ENCODE results near the gene ZBTB8A.

GRCh38 chr1:32536764-32537163 lies 2.5 kb upstream of the ZBTB8A start:
- TF ChIP-seq, protein P1, sequence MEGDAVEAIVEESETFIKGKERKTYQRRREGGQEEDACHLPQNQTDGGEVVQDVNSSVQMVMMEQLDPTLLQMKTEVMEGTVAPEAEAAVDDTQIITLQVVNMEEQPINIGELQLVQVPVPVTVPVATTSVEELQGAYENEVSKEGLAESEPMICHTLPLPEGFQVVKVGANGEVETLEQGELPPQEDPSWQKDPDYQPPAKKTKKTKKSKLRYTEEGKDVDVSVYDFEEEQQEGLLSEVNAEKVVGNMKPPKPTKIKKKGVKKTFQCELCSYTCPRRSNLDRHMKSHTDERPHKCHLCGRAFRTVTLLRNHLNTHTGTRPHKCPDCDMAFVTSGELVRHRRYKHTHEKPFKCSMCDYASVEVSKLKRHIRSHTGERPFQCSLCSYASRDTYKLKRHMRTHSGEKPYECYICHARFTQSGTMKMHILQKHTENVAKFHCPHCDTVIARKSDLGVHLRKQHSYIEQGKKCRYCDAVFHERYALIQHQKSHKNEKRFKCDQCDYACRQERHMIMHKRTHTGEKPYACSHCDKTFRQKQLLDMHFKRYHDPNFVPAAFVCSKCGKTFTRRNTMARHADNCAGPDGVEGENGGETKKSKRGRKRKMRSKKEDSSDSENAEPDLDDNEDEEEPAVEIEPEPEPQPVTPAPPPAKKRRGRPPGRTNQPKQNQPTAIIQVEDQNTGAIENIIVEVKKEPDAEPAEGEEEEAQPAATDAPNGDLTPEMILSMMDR (IDR thresholded peaks at IDR 0.05 in 8 of 11, conservative IDR thresholded peaks at IDR 0.05 in 3 of 11): no peak
- no peak for TF ChIP-seq POLR2A (IDR thresholded peaks at IDR 0.05)
- TF ChIP-seq POLR2AphosphoS5 (IDR thresholded peaks at IDR 0.05): no peak
